SKM-1 (cell line): ENCODE measurements around the gene ITGBL1.
"Not testable (repeated sequence)": the region's sequence is repeated elsewhere in the genome, so short reads cannot be mapped to it uniquely, and the experiment has no call there.

Source experiments
- DNase-seq: peaks from one replicate; lab custom pipeline; 2025; ENCODE audit not compliant: unreplicated experiment; lab: John Stamatoyannopoulos, UW

The ITGBL1 gene

GRCh38 chr13:101511766-101512165, 59.3 kb downstream of the ITGBL1 start:
- no peak for DNase-seq

GRCh38 chr13:101512650-101513049, 60.2 kb downstream of the ITGBL1 start:
- DNase-seq = no peak

- no peak for DNase-seq
Observed at GRCh38 chr13:101514100-101514499, 61.6 kb downstream of the ITGBL1 start.

GRCh38 chr13:101514695-101515275, 62.3 kb downstream of the ITGBL1 start:
- peak; percentile 26 for DNase-seq

GRCh38 chr13:101515504-101515903, 63.0 kb downstream of the ITGBL1 start:
- no peak for DNase-seq

- no peak for DNase-seq
Observed at GRCh38 chr13:101516262-101516661, 63.8 kb downstream of the ITGBL1 start.

GRCh38 chr13:101520672-101521071, 68.2 kb downstream of the ITGBL1 start:
- no peak for DNase-seq

GRCh38 chr13:101521371-101521770, 68.9 kb downstream of the ITGBL1 start:
- DNase-seq = no peak

GRCh38 chr13:101522607-101523006, 70.1 kb downstream of the ITGBL1 start:
- no peak for DNase-seq

- no peak for DNase-seq
Observed at GRCh38 chr13:101523154-101524131, 71.0 kb downstream of the ITGBL1 start.

- DNase-seq = no peak
Observed at GRCh38 chr13:101527130-101527529, 74.7 kb downstream of the ITGBL1 start.

- no peak for DNase-seq
Observed at GRCh38 chr13:101529422-101529821, 76.9 kb downstream of the ITGBL1 start.

GRCh38 chr13:101530293-101530692, 77.8 kb downstream of the ITGBL1 start:
- no peak for DNase-seq

- DNase-seq = no peak
Observed at GRCh38 chr13:101535192-101535746, 82.8 kb downstream of the ITGBL1 start.

- no peak for DNase-seq
Observed at GRCh38 chr13:101536079-101536478, 83.6 kb downstream of the ITGBL1 start.

- not testable (repeated sequence) for DNase-seq
Observed at GRCh38 chr13:101544544-101544943, 92.1 kb downstream of the ITGBL1 start.

- DNase-seq = no peak
Observed at GRCh38 chr13:101544979-101545378, 92.5 kb downstream of the ITGBL1 start.

GRCh38 chr13:101545521-101545920, 93.0 kb downstream of the ITGBL1 start:
- no peak for DNase-seq

GRCh38 chr13:101552286-101552685, 99.8 kb downstream of the ITGBL1 start:
- no peak for DNase-seq

GRCh38 chr13:101552786-101553185, 100.3 kb downstream of the ITGBL1 start:
- no peak for DNase-seq

- no peak for DNase-seq
Observed at GRCh38 chr13:101554420-101555125, 102.1 kb downstream of the ITGBL1 start.
